Stimulated activated CD4-positive, alpha-beta T cell treated with anti-CD3 and anti-CD28 coated beads, Interleukin-4, amount 100 ng/mL, for 48 hours (primary cell): Measurements from ENCODE around the gene ARHGEF10L.

Experiments used
- DNase-seq, 2 donors: peaks; one replicate each; pipeline ENCODE4 v3.0.0-alpha.2; 2020; ENCODE audit warnings: low read depth in 2 of 2

ARHGEF10L gene

DNA sequence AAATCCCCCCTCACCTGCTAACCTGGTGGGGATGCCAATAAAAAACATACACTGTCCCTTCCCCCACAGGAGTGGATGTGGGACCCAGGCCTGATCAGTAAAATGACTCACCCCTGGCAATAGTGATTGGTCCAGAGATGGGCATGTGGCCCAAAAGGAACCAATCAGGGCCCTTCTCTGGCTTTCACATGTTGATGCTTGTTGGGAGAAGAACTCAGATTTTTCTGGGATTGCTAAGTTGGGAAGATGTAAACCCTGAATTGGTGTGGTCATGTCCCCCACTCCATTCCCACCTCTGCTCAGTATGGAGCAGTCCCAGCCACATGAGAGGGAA is 172.0 kb downstream of the ARHGEF10L start:
- DNase-seq = no peak

DNA sequence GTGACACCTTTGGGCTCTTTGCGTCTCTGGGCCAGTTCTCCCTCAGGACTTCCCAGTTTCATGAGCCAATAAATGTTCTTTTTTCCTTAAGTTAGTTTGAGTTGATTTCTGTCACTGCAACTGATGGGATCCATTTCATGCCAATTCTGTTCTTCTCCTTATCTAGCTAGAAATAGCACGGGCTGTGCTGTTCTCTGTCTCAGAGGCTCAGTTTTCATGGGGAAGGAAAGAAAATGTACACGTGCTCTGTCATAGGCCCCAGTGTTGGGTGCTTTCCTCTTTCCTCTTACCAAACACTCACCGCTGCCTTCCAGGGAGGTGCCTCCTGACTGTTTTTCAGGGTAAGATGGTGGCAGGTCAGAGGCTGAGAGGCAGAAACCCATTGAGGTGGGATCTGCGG is 172.4 kb downstream of the ARHGEF10L start:
- DNase-seq = no peak

DNA sequence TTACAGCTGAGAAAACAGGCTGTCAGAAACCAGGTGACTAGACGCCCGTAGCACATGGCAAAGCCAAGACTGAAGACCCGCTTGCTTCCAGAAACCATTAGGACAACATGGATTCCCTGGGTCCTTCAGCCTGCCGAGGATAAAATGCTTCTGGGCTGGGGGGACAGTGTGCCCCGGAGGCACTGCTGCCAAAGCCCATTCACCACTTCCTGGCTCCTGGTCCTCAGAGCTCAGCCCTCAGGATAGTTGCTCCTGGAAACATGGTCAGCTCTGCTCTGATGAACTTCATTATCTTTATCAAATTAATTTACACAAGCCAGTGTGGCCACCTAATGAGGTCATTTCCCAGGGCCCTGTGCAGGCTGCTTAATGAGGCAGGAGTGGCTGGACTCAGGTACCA is 174.5 kb downstream of the ARHGEF10L start:
- no peak for DNase-seq

- no peak for DNase-seq
These were observed 178.4 kb downstream of the ARHGEF10L start for GRCh38 chr1:17717594-17718535.

DNA sequence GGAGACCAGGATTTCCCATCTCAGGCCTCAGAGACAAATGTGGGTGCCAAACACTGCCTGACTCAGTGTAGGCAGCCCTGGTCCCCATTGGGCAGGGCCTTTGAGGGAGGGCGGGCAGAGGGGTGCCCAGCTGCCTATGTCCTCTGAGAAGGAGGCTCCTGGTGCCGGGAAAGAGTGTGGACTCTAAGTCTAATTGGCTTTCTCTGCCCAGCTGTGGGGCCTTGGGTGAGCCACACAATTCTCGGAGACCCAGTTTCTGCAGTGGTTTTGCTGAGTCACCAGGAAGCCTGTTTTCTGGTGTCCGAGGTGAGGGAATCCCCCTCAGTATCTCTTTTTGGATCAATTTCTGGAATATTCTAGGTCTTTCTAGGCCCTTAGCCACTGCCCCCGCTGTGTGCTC is 180.4 kb downstream of the ARHGEF10L start:
- no peak for DNase-seq

GRCh38 chr1:17721444-17721843 is 181.9 kb downstream of the ARHGEF10L start:
- DNase-seq = no peak

- DNase-seq = no peak
These were observed 184.2 kb downstream of the ARHGEF10L start for GRCh38 chr1:17723684-17724083.

- no peak for DNase-seq
These were observed 184.7 kb downstream of the ARHGEF10L start for GRCh38 chr1:17724150-17724549.

DNA sequence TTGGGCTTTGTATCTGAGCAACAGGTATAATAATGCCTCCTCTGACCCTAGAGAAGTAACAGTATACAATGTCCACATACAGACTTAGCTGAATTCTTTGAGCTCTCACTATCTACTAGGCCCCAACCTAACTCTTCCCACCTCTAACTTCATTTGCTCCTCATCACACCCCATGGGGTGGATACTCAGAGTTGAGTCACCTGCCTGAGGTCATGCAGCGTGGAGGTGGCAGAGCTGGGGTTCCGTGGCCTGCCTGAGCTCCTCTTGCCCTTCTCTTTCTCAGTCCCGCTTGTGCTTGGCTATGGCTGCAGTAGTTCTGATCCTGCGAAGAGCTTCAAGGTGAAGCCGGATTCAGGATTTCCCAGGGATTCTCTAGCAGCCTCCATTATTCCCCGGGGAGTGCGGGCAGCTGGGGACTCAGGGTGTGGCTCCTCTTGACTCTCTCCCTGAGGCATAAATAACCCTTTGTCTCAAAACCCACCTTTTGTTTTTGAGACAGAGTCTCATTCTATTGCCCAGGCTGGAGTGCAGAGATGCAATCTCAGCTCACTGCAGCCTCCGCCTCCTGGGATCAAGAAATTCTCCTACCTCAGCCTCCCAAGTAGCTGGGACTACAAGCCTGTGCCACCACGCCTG is 185.7 kb downstream of the ARHGEF10L start:
- DNase-seq = no peak

GRCh38 chr1:17725811-17726582 is 186.5 kb downstream of the ARHGEF10L start:
- DNase-seq = no peak

GRCh38 chr1:17728123-17728712 is 188.7 kb downstream of the ARHGEF10L start:
- no peak for DNase-seq

DNA sequence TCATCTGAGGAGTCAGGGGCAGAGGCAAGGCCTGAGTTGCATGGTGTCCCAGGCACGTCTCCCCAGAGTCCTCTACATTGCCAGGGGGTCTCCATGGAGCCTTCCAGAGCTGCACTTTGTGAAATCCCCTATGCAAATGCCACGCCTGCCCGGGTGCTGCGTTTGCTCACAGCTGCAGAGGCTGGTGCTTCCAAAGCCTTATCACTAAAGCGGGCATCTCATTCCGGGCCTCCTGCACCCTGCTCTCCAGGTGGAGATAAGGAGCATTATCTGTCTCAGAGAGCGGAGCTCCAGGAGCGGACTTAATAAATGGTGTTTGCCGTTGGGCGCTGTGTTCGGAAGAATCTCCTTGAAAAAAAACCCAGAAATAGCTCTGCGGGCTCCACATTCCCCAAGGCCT is 189.8 kb downstream of the ARHGEF10L start:
- DNase-seq = no peak

- no peak for DNase-seq
These were observed 190.4 kb downstream of the ARHGEF10L start for GRCh38 chr1:17729909-17730308.

- DNase-seq = no peak
These were observed 192.0 kb downstream of the ARHGEF10L start for GRCh38 chr1:17731460-17731859.

- DNase-seq = no peak
These were observed 193.0 kb downstream of the ARHGEF10L start for GRCh38 chr1:17732475-17732874.

- DNase-seq = no peak
These were observed 194.2 kb downstream of the ARHGEF10L start for GRCh38 chr1:17733661-17734060.

DNA sequence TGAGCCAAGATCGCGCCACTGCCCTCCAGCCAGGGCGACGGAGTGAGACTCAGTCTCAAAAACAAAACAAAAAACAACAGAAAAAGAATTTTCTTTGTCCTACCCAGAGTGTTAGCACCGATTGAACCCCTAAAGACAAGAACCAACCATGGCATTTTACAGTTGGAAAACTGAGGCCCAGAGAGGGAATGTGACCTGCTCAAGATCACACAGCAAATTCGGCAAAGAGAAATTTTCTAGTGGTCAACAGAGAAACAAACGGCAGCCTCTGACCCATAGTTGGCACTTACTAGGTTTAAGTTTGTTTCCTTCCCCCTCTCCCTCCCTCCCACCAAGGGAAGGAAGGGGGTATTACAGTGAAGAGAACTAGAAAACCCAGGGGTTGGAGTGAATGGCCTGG is 195.1 kb downstream of the ARHGEF10L start:
- DNase-seq = no peak

DNA sequence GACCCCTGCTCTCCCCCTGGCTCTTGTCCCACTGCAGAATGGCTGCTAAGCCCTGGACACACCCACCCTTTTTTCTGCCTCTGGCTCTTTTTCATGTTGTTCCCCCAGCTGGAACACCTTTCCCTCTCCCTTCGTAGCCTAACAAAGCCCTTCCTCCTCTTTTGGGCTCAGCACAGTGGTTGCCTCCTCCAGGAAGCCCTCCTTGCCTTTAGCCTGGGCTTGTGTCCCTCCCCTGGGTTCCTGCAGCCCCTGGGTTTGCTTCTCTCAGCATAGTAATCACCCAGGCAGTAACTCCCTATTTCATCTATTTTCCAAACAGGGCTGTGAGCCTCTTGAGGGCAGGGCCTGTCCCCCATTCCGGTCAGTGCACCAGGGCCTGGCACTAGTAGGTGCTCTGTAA is 195.8 kb downstream of the ARHGEF10L start:
- no peak for DNase-seq

GRCh38 chr1:17735793-17736192 is 196.3 kb downstream of the ARHGEF10L start:
- no peak for DNase-seq

DNA sequence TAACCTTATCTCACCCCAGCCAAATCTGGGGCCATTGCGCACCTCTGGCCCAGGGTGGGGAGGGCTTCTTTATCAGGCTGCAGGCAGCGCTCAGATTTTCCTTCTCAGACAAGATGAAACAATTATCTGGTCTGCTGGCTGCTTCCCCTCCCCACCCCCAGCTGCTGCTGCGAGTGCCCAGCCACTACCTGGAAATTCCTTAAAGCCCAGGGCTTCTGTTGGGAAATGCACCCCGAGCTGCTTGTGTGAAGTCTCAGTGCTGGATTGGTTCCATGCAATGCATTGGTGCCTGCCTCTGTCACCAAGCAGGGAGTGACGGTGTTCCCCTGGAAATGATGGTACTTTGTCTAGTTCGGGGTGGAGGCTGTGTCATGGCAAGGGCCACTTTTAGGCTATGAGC is 197.1 kb downstream of the ARHGEF10L start:
- DNase-seq = no peak

- DNase-seq = no peak
These were observed 199.6 kb downstream of the ARHGEF10L start for GRCh38 chr1:17739050-17739449.

GRCh38 chr1:17741052-17741451 is 201.6 kb downstream of the ARHGEF10L start:
- DNase-seq = no peak
